ENCODE data around the gene ASCL4. TPM values are rescaled to one million over a fixed set of nuclear protein-coding genes. Genes with fewer than 3 reads are reported as not detected.

Gene ASCL4
- total and polyA plus RNA-seq, 2 of the 8 experiments (the other 6 are each of a cell fraction or from before 2014, with no cell fraction given) = not detected

DNA sequence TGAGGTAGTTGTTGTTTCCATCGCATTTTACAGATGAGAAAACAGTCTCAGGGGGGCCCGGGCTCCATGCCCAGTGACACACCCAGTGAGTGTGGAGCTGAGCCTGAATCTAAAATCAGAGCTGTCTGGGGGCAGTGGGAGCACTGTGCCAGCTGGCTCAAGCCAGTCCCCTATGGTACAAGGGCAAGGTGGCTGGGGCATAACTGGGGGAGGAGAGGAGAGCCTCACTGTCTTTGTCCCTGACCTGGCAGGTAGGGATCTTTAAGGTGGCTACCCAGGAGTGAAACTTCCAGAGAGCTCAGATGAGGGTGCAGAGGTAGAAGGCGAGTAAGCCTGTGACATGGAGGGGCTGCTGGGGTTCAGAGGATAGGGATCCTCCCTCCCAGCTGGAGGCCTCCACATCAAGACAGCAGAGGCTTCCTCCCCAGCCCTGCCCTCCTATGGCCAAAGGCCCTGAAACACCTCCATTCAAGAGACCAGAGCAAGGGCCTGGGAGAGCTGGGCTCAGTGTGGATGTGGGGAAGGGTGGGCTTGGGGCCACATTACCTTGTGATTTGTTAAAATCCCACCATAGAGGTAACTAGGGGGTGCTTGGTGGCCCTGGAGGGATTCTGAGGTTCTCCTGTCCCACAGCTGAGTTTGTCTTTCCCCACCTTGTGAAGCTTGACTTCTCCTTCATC is 33.1 kb downstream of the ASCL4 start:
- H3K27me3 ChIP-seq (replicated peaks in 1 of 4; ENCODE audit: control insufficient read depth in 3 of 4, extremely low read depth in 1 of 4, insufficient read depth in 3 of 4, low read length in 3 of 4) = no peaks in the 10 kb centered on the region
- H3K9ac ChIP-seq (replicated peaks in 1 of 4; ENCODE audit: extremely low read depth in 1 of 4, low read depth in 3 of 4, low read length in 3 of 4) = no peak overlapping the region
- no peak overlapping the region for H3K4me2 ChIP-seq (ENCODE audit: insufficient read depth in 1 of 2, low read depth in 2 of 2, low read length in 2 of 2)
- no peak overlapping the region; the same call in 1 of the 2 replicates for H4K8ac ChIP-seq (ENCODE audit: extremely low read depth, insufficient read depth, low read length)
- no peak overlapping the region for H3K23ac ChIP-seq (ENCODE audit: insufficient read length)
- no peak overlapping the region for H2AFZ ChIP-seq (ENCODE audit: low read length)
- H3K27ac ChIP-seq (ENCODE audit: low read depth, low read length) = no peak overlapping the region
- no peaks in the 10 kb centered on the region; the same call in 1 of the 2 replicates for H3K23me2 ChIP-seq (ENCODE audit: low read depth, low read length)
- ChIA-PET POLR2A (ENCODE audit: partially characterized antibody) (no interaction called here), CTCF (ENCODE audit: partially characterized antibody) (interaction anchor here (0.8 to 1.1 kb wide), 2 partner anchors 13 to 78 kb away, joined by 3 read pairs; no protein-coding TSS in a partner anchor)
- no peaks in the 10 kb centered on the region for H4K20me1 ChIP-seq (replicated peaks in 1 of 2; ENCODE audit: control insufficient read depth in 1 of 2, insufficient read depth in 2 of 2, low read length in 2 of 2)
- WGBS, 2 experiments (ENCODE audit: extremely low coverage in 1 of 2, insufficient coverage in 1 of 2, insufficient read length in 1 of 2, insufficient replicate concordance in 2 of 2, low coverage in 1 of 2, low lambda C conversion rate in 2 of 2, missing lambda C conversion rate in 1 of 2) = 69% methylated on average over 3 of the region's 3 CpGs; no CpG with 5 or more reads in 1 of the 2 experiments
- H3K4ac ChIP-seq (replicated peaks; ENCODE audit: insufficient read length, low read depth, low read length) = no peak overlapping the region
- FAIRE-seq (no peak), DNase-seq (ENCODE audit: low read depth in 1 of 2, low spot score in 2 of 2) (no peak)
- no peak overlapping the region for H2BK12ac ChIP-seq (ENCODE audit: low read depth, low read length)
- no peak overlapping the region for H2BK15ac ChIP-seq (ENCODE audit: low read length)
- no peak overlapping the region for H3K18ac ChIP-seq (ENCODE audit: extremely low read depth, low read length)
- no peaks in the 10 kb centered on the region for H3K9me3 ChIP-seq (ENCODE audit: insufficient read depth in 2 of 2, low read depth in 1 of 2, low read length in 1 of 2)
- no peak overlapping the region for H4K5ac ChIP-seq (ENCODE audit: insufficient read length, low read depth, low read length)
- no peak overlapping the region for H3K14ac ChIP-seq (ENCODE audit: insufficient read length)
- H2BK5ac ChIP-seq (ENCODE audit: low read depth, low read length) = no peak overlapping the region
- no peak overlapping the region for H4K91ac ChIP-seq (replicated peaks; ENCODE audit: insufficient read length, low read length)
- no peaks in the 10 kb centered on the region for H3K79me2 ChIP-seq (ENCODE audit: control insufficient read depth in 1 of 2, insufficient read depth in 2 of 2, low read length in 2 of 2)
- no peak overlapping the region for H2AK5ac ChIP-seq (ENCODE audit: low read depth, low read length)
- no peaks in the 10 kb centered on the region for H3K4me1 ChIP-seq (replicated peaks in 1 of 4; ENCODE audit: control insufficient read depth in 3 of 4, insufficient read depth in 4 of 4, low read length in 3 of 4)
- H3K56ac ChIP-seq (replicated peaks; ENCODE audit: insufficient read length, low read depth, low read length) = no peak overlapping the region
- H3K36me3 ChIP-seq (ENCODE audit: control insufficient read depth in 2 of 4, insufficient read depth in 4 of 4, low read length in 3 of 4) = no peaks in the 10 kb centered on the region
- no peak overlapping the region for H3K4me3 ChIP-seq (ENCODE audit: extremely low read depth in 1 of 4, insufficient read depth in 2 of 4, low read depth in 3 of 4, low read length in 4 of 4)
- no peak overlapping the region for H2BK120ac ChIP-seq (replicated peaks; ENCODE audit: low read depth, low read length)
- no peaks in the 10 kb centered on the region for H3K79me1 ChIP-seq (ENCODE audit: low read depth, low read length)
- no peak overlapping the region for H2BK20ac ChIP-seq (ENCODE audit: low read length)
- TF ChIP-seq POU5F1 (IDR thresholded peaks at IDR 0.05; ENCODE audit: low read depth, low read length) (no peak), CBX8 (IDR thresholded peaks at IDR 0.05; ENCODE audit: borderline replicate concordance, low read depth, low read length) (no peak), SRF (IDR thresholded peaks at IDR 0.05; ENCODE audit: low read depth, low read length) (no peak), NRF1 (IDR thresholded peaks at IDR 0.05; ENCODE audit: low read depth, low read length) (no peak), TEAD4 (IDR thresholded peaks at IDR 0.05; ENCODE audit: low read depth, low read length) (no peak), TAF7 (optimal IDR thresholded peaks at IDR 0.05; ENCODE audit: borderline replicate concordance, low read depth, low read length) (no peak), SIX5 (IDR thresholded peaks at IDR 0.05; ENCODE audit: low read depth, low read length) (no peak), TBP (IDR thresholded peaks at IDR 0.05; ENCODE audit: low read depth, low read length) (no peak)

All from H1 (cell line).